NCI-H774 (cell line): Measurements from ENCODE around the gene FBF1.

Source experiments
- DNase-seq: peaks from one replicate; lab custom pipeline; 2025; lab: John Stamatoyannopoulos, UW

FBF1 gene

DNA sequence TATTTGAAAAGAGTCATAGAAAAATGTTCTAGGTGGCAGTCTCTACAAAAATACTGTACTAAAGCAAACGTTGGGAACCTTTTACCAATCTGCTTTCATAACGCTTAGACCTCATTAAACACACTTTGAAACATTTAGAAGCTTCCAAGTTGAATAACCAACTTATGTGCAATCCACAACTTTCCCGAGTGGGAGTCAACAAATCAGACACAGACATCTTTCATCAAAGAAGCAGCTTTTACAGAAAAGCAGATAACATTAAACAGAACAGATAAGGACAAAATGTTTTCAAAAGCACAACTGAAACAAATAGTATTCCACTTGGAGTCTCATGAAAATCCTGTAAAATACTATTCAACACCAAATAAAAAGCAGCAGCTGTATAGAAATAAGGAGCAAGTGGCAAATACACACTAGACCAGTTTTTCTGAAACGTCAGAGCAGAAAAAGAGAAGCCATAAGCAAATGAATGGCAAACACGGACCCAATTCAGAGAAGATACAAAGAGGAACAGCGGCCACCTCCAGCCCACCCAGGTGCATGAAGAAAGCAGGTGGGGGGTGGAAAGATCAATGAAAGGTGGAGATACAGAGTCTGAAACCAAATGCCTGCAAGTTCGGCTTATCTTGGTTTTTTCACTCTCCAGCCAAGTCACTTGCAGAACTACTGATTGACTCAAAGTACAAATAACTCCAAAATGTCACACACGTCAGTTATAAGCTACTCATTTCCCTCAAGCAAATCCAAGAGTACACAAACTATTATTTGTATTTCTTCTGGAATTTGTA, 18.4 kb upstream of the FBF1 start:
- DNase-seq: no peak

DNA sequence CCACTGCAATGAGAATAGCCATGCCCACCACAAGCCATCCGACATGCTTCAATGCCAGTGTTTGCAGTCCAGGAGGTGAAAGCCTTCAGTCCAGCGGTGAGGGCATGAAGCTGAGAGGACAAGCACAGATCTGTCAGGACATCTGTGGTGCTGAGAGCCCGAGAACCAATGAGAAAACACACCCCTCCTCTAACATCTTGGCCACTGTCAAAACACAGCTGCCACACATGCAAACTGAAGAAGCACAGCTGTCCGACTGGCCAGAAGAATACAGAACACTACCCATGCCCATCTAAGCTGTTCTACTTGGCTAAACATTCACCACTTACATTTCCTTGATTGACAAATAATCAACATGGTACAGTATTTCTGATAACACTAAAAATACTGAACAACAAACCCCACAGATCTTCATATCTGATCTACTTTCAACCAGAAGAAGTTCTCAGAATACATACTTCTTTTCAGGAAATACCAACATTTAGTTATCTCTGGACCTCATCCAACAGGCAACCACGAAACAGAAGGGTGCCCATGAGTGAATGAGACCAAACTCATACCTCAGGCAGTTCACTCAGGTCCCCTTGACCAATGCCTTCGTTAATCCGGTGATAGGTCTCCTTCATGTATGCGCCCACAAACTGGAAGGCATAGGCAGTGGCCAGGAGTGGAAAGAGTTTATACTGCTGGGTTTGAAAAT, 10.2 kb upstream of the FBF1 start:
- DNase-seq: no peak

DNA sequence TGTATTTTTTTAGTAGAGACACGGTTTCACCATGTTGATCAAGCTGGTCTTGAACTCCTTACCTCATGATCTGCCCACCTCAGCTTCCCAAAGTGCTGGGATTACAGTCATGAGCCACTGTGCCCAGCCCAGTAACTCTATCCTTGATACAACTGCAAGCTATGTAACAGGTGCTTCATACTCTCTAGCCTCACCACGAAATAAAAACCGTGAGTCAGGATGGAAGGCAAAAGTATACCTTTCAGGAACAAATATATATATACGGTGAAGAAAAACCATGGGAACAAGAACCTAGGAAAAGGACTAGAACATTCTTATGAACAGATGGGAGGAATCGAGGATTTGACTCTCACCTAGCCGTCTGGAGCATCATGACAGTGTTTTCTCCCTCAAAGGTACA, 9.6 kb upstream of the FBF1 start:
- no peak for DNase-seq

DNA sequence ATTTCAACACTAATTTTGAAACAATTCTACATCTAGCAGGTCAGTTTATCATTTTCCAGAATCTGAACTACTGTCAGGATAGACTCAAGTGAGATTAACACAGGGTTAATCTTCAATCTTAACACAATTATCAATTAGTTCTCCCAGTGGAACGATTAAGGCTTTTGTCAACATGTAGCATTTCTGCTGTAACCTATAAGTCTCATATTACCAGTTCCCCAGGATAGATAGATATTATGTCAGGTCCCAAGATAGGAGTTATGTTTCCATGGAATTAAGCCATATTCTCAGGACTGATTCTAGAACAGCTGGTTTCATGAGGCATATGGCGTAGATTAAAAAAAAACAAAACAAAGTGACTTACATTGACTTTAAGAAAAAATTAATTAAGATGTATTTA, 4.4 kb upstream of the FBF1 start:
- no peak for DNase-seq

DNA sequence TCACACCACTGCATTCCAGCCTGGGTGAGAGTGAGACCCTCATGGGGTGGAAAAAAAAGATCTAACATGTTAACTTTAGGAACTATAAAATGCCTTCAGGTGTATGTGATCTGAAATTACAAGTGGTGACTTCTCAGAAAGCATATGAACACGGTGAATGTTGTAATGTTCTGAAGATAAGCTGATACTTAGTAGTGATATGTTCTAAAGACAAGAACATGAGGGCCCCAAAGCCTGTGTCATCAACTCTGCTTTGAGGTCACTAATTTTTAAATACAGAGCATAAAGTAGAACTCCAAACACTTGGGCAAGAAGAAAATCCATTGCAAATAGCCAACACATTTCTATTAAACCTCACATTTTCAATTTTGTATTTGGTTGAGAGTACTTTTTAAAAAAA, 2.6 kb upstream of the FBF1 start:
- DNase-seq: no peak

DNA sequence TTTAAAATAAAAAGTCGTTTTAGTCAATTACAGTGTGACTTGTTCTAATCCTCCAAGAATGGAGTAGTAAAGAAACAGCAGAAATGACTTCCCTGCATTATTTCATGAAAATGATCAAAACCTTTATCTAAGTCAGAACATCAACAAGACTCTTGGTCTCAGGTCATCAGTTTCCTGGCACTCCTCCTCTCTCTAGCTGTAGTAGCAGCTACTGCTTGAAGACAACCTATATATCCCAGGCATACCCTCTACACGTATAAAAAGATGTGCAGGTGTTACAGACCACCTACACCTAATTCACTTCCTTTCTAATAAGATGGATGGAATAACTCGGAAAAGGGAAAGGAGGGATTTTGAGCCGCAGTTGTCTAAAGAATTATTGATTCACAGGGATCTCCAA, 1.6 kb upstream of the FBF1 start:
- no peak for DNase-seq

DNA sequence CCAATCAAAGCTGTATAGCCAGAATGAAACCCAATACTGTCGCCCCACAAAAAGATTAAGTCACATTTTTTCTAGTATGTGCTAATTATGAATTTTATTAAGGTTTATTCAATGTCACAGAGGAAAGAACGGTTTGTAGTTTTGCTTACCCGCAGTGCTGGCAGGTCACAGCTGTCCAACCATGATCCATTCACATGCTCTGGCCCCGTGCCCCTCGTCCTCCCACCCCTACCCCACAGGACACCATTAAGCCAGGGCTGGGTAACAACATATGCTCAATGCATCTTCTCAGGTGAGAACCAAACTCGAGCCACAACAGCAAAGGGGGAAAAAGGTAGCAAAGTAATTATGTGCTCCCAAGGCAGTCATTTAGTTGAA, 589 bp upstream of the FBF1 start:
- no peak for DNase-seq

DNA sequence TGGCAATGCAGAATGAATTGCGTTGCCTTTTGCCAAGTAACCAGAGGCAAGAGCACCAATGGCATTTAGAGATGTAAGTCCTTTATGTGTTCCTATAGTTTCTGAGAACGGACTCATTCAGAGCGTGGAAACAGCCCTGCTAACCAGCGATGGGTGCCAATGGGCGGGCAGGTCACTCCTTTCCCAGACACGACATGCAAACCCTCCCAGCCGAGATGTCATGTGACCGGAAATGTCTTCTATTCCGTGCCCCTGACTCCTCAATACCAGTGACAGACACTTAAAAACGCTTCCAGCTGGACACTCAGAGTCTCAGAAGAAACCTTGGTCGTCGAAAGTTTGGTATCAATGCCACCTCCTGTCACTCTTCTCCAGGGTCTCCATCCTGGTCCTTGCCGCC, 3.2 kb downstream of the FBF1 start:
- DNase-seq: no peak

DNA sequence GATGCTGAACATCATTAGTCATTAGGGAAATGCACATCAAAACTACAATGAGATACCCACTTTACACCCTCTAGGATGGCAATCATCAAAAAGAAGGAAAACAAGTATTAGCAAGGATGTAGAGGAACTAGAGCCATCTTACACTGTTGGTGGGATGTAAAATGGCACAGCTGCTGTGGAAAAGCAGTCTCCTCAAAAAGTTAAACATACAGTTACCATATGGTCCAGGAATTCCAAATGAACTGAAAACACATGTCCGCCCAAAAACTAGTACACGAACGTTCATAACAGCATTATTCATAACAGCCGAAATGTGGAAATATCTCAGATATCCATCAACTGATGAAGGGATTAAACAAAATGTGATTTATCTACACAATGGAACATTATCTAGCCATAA, 7.0 kb downstream of the FBF1 start:
- no peak for DNase-seq

DNA sequence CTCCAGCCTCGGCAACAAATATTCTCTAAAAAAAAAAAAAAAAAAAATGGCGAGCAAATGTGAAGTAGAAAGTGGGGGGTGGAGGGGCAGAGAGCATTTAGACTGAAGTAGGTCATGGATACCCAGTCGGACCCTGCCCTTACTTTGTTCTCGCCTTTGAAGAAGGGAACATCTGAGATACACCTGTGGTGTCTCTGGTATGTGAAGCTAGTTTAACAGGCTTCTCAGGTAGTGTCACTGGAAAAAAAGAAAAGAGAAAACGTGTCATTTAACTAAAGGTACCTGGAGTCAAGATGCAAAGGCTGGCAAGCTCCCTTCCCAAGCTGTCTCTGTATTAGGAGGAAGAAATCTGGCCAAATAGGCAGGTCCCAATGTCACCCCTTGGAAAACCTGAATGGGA, 8.0 kb downstream of the FBF1 start:
- DNase-seq: no peak

DNA sequence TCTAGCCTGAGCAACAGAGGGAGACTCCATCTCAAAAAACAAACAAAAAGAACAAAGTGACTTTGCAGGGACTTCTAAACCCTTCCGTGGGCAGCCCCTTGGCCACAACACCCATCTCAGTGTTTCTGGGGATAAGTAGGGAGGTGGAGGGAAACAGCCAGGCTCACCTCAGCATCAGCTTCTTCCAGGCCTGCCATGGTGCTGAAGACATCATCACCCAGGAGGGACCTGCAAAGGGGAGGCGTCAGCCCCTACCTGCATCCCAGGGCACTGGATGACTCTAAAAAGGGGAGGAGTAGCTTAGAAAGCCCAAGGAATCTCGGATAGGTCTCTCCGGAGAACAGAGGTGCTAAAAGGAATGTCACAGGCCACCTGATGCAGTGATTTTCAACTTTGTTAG, 9.8 kb downstream of the FBF1 start:
- DNase-seq: no peak

DNA sequence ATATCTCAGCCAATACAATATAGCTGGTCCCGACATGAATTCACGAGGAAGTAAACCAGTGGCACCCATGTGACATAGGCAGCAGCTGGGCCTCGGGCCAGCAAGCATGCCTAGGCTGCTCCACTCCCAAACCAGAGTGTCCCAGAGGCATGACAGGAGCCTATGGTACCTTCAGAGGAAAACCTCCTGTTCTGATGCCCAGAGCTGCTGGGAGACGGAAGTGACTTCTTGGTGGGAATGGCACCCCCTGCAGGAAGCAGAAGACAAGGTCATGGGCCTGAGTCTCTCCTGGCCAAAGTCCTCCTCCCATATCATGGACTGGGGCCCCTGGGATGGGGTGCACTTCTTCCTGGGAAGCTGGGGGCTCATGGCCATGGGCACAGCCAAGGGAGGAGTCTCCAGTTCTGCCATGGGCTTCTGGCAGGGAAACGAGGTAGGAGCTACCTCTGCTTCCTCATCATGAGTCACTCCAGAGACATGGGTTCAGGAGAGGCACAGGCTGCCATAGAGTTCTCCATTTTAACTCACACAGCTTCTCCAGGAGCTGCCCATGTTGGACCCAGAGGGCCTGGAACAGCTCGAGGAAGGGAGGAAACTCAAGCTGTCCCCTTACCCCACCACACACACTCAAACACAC, 13.4 kb downstream of the FBF1 start:
- DNase-seq: no peak

DNA sequence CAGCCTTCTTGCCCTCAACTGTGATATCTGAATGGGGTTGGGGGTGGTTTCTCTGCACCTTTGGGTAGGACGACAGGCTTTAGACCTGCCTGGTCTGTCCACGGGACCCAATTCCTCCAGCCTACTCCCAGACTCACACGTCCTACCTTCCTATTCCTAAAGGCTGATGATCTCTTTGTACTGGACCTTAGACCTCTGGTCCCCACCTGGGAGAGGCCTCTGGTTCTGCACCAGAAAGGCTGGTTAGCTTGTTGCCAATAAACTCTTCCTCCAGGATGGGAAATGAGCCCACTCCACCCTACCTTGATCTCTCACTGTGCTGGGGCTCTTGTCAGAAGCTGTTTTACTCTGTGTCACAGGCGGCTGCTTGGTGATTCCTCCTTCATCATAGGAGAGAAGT, 14.4 kb downstream of the FBF1 start:
- DNase-seq: no peak

DNA sequence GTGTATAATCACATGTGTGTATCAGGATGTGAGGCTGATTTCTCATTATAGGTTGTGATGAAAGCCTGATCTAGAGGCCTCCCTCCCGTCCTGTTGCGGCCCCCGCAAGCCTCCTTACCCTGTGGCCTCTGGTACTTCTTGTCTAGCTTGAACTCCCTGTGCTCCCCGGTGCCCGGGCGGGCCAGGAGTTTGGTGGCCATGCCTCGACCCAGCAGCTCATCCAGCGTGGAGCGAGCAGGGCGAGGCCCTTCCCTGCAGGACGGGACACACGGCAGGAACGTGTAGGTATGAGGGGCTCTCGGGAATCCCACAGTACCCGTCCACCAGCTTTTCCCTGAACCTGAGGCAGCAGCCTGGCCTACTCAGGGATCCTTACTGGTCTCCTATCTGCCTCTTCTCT, 14.9 kb downstream of the FBF1 start:
- DNase-seq: no peak

DNA sequence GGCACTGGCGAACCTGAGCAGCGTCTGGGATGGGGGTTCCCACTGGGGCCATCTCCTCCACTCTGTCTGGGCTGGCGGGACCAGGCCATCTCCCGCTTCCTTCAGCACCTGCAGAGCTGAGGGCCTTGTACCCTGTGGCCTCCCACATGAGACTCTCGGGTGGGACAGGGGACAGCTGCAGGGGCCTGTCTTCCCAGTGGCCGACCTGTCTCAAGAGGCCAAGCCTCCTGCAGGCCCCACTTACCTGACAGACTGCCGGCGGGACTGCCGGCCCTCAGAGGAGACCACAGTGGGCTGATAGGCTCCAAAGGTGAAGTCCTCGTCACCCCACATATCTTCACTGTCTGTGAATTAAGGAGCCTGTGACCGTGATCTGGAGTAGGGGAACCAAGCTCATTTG, 15.7 kb downstream of the FBF1 start:
- DNase-seq: no peak

DNA sequence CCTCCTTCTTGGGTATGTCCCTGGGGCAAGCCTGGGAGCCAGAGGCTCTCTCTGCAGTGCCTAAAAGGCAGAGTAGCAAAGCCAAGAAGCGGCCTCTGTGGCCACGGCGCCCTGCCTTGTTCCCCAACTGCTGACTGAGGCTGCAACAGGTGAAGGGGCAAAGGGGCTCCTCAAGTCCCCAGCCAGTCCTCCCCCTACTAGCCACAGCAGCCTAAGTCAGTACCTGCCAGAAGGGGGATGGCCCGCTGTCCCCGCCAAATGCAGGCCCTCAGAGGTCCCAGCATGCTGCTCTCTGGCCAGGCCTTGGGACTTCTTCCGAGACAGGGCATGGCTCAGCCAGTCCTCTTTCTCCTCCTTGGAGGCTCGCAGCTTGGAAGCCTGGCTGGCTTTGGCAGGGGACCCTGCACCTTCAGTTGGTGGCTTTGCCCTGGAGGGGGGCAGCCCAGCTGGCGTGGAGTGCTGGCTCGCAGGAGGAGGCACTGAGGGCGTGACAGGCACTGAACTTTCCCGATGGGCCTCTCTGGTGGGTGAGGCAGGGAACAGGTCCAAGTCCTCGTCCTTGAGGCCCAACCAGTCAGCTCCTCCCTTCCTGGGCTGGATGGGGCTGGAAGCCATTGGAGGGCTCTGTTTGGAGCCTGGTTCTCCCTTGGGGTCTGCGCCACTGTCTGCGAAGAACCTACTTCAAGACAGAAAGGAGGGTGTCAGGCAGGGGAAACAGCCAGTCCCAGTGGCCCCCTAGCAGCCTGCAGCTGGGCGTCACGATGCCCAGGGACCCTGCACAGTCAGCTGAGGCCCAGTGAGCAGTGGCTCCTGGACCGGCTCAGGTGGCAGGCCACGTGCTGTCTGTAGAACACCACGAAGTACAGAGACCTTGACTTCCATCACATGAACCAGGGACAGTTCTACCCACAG, 17.6 kb downstream of the FBF1 start:
- DNase-seq: no peak

DNA sequence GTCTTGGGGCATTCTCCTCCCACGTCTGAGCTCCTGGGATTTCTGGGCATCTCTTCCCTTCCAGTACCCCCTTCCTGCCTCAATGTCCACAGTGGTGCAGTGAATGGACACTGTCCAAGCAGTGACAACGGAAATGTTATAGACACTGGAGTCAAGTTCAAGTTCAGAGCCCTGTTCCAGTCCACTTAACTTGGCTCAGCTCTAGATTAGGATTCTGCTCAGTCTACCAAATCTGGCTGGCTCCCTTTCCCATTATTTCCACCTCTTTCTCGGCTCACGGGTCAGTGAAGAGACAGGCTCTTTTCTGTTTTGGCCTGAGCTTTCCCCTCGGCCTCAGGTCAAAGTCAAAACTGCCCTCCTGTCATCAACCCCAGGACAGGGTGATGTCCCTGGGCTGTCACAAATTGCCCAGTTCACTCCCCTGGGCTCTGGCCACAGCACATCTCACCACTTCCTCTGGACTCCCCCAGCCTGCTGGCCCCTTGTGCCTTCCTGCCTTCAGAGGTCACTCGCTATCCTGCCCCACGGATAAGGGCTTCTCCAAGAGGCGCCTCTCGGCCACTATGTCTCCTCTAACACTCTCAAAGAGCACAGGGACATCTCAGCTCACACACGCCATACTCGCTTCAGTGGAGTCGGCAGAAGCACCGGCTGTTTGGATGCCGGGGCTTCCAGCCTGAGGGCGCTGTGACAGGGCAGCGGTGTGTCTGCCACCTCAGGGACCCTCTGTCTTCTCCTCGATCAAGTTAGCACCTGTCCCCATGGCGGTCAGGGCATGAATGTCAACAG, 18.5 kb downstream of the FBF1 start:
- DNase-seq: no peak

DNA sequence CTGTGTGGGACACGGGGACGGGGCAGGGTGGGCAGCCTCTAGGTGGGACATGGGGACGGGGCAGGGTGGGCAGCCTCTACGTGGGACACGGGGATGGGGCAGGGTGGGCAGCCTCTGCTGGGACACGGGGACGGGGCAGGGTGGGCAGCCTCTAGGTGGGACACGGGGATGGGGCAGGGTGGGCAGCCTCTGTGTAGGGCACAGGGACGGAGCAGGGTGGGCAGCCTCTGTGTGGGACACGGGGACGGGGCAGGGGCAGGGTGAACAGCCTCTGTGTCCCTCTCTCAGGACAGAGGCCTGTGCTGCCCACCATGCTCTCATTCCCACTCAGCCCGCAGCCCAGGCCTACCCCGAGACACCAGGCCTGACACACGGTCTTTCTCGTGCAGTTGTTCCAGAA, 19.2 kb downstream of the FBF1 start:
- no peak for DNase-seq

DNA sequence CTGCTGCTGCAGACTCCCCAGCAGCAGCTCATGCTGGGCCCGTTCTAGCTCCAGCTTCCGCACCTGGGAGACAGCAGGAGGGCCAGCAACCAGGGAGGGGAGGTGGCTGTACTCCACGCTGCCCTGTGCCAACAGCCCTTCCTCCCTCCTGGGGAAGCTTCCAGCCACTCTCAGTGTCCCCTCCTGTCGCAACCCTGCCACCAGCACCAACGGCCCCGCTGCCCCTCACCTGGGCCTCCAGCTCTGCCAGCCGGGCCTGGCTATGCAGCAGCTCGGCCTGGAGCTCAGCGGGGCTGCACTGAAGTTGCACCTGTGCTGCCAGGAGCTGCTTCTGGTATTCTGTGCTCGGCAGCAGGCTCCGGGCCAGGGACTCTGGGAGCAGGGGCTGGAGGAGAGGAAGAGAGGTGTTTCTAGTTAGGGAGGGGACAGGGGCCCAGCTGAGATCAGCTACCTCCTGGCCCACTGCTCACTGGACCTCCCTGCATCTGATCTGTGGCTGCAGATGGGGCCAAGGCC, 20.7 kb downstream of the FBF1 start:
- DNase-seq: no peak

DNA sequence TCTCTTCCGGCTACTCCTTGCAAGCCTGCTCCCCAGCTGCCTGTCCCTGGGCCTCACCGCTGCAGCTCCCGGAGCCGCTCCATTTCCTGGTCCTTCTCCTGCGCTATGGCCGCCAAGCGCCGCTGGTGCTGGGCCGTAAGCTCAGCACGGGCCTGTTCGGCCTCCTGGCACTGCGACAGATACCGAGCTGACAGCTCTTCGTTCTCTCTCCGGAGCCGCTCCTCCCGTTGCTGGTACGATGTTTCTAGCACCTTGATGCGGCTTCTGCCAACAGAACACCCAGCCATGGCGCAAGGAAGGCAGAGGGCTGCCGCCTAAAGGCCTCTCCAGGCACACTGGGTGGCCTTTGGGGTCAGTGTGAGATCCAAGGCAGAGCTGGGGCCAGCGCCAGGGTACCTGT, 21.2 kb downstream of the FBF1 start:
- no peak for DNase-seq

DNA sequence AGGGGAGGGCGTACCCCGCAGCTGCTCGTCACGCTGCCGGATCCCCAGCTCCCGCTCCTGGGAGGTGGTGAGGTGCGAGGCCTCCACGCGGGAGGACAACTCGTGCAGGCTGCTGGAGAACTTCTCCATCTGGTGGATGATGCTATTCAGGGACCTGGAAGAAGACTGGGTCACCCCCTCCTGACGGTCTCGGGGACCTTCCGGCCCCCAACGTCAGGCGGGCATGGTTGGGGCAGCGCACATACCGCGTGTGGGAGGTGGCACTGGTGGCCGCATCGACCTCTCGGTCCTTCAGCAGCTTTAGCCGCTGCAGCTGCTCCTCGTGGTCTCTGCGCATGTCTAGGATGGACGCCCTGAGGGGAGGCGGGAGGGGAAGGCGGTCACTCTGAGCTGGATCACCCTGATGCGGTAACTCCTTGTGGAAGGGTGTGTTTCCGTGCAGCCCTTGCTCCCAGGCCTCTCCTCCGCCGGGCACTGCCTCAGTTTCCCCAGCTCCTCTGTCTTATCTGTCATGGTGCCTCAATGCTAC, 22.9 kb downstream of the FBF1 start:
- no peak for DNase-seq
